Measurements from ENCODE around the gene SPTBN1. TPM values are rescaled to one million over a fixed set of nuclear protein-coding genes. Genes with fewer than 3 reads are reported as not detected.

SPTBN1 gene
- total and polyA plus RNA-seq, 2 experiments from 2014 or later: 58.1 to 204 TPM

DNA sequence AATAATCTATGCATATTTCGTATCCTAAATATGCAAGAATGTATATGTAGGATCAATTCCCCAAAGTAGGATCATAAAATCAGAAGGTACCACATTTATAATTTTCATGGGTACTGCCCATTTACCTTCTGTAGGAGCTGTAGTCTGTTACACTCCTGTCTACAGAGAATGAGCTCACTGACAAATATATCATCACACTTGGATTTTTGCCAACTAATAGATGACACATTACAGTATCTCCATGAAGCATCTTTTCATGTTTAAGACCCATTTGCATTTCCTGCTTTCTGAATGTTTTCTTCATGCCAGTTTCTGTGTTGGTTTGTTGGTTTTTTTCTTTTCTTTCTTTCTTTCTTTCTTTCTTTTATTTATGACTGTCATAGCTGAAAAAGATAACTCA, 196.4 kb downstream of the SPTBN1 start (continued):
- TF ChIP-seq POLR2AphosphoS5 (IDR thresholded peaks at IDR 0.05; ENCODE audit: low read depth): no peak
- TF ChIP-seq NANOG (IDR thresholded peaks at IDR 0.05; ENCODE audit: borderline replicate concordance): no peak
- TF ChIP-seq STAT1 (IDR thresholded peaks at IDR 0.05; ENCODE audit: unreplicated experiment): no peak

DNA sequence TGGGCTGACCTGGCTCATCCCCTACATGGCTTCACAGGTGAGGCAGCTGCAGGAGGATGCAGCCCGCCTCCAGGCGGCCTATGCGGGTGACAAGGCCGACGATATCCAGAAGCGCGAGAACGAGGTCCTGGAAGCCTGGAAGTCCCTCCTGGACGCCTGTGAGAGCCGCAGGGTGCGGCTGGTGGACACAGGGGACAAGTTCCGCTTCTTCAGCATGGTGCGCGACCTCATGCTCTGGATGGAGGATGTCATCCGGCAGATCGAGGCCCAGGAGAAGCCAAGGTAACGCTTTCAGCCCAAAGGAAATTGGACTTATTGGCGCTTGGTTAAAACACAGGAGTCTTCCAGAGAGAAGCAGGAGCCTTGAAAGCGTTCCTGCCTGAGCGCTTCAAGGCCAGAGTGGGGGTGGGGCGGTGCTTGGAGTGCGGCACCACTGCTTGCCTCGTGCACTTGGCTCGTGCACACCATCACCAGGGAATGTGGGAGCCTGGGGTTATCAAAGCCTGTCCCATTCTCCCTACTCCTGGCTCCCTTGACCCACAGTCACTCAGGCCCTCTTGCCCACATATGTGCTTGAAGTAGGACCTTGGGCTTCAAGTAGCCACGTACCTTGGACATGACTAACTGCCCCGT, 197.6 kb downstream of the SPTBN1 start:
- Mint-ChIP-seq H3K36me3 (ENCODE audit: low read depth) (peaks cover 90% of the 10 kb centered on the region), H3K27ac (no peak overlapping the region)
- TF ChIP-seq EZH2 (IDR thresholded peaks at IDR 0.05; ENCODE audit: low read depth, unreplicated experiment) (no peak), JUNB (IDR thresholded peaks at IDR 0.05; ENCODE audit: unreplicated experiment) (no peak), POLR2AphosphoS5 (IDR thresholded peaks at IDR 0.05; ENCODE audit: low read depth) (no peak), NANOG (IDR thresholded peaks at IDR 0.05; ENCODE audit: borderline replicate concordance) (no peak), CREB1 (CRISPR knock-in tag; IDR thresholded peaks at IDR 0.05; ENCODE audit: low read depth) (no peak), ZNF331 (CRISPR knock-in tag; IDR thresholded peaks at IDR 0.05; ENCODE audit: low read depth) (no peak), STAT1 (IDR thresholded peaks at IDR 0.05; ENCODE audit: unreplicated experiment) (no peak), EZH2phosphoT487 (IDR thresholded peaks at IDR 0.05; ENCODE audit: unreplicated experiment) (no peak), ETS1 (IDR thresholded peaks at IDR 0.05) (no peak), ZNF114 (CRISPR knock-in tag; IDR thresholded peaks at IDR 0.05) (no peak)
- TF ChIP-seq, protein P1, sequence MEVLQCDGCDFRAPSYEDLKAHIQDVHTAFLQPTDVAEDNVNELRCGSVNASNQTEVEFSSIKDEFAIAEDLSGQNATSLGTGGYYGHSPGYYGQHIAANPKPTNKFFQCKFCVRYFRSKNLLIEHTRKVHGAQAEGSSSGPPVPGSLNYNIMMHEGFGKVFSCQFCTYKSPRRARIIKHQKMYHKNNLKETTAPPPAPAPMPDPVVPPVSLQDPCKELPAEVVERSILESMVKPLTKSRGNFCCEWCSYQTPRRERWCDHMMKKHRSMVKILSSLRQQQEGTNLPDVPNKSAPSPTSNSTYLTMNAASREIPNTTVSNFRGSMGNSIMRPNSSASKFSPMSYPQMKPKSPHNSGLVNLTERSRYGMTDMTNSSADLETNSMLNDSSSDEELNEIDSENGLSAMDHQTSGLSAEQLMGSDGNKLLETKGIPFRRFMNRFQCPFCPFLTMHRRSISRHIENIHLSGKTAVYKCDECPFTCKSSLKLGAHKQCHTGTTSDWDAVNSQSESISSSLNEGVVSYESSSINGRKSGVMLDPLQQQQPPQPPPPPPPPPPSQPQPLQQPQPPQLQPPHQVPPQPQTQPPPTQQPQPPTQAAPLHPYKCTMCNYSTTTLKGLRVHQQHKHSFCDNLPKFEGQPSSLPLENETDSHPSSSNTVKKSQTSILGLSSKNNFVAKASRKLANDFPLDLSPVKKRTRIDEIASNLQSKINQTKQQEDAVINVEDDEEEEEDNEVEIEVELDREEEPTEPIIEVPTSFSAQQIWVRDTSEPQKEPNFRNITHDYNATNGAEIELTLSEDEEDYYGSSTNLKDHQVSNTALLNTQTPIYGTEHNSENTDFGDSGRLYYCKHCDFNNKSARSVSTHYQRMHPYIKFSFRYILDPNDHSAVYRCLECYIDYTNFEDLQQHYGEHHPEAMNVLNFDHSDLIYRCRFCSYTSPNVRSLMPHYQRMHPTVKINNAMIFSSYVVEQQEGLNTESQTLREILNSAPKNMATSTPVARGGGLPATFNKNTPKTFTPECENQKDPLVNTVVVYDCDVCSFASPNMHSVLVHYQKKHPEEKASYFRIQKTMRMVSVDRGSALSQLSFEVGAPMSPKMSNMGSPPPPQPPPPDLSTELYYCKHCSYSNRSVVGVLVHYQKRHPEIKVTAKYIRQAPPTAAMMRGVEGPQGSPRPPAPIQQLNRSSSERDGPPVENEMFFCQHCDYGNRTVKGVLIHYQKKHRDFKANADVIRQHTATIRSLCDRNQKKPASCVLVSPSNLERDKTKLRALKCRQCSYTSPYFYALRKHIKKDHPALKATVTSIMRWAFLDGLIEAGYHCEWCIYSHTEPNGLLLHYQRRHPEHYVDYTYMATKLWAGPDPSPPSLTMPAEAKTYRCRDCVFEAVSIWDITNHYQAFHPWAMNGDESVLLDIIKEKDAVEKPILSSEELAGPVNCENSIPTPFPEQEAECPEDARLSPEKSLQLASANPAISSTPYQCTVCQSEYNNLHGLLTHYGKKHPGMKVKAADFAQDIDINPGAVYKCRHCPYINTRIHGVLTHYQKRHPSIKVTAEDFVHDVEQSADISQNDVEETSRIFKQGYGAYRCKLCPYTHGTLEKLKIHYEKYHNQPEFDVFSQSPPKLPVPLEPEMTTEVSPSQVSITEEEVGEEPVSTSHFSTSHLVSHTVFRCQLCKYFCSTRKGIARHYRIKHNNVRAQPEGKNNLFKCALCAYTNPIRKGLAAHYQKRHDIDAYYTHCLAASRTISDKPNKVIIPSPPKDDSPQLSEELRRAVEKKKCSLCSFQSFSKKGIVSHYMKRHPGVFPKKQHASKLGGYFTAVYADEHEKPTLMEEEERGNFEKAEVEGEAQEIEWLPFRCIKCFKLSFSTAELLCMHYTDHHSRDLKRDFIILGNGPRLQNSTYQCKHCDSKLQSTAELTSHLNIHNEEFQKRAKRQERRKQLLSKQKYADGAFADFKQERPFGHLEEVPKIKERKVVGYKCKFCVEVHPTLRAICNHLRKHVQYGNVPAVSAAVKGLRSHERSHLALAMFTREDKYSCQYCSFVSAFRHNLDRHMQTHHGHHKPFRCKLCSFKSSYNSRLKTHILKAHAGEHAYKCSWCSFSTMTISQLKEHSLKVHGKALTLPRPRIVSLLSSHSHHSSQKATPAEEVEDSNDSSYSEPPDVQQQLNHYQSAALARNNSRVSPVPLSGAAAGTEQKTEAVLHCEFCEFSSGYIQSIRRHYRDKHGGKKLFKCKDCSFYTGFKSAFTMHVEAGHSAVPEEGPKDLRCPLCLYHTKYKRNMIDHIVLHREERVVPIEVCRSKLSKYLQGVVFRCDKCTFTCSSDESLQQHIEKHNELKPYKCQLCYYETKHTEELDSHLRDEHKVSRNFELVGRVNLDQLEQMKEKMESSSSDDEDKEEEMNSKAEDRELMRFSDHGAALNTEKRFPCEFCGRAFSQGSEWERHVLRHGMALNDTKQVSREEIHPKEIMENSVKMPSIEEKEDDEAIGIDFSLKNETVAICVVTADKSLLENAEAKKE (CRISPR knock-in tag; IDR thresholded peaks at IDR 0.05): no peak
- TF ChIP-seq, protein P2, sequence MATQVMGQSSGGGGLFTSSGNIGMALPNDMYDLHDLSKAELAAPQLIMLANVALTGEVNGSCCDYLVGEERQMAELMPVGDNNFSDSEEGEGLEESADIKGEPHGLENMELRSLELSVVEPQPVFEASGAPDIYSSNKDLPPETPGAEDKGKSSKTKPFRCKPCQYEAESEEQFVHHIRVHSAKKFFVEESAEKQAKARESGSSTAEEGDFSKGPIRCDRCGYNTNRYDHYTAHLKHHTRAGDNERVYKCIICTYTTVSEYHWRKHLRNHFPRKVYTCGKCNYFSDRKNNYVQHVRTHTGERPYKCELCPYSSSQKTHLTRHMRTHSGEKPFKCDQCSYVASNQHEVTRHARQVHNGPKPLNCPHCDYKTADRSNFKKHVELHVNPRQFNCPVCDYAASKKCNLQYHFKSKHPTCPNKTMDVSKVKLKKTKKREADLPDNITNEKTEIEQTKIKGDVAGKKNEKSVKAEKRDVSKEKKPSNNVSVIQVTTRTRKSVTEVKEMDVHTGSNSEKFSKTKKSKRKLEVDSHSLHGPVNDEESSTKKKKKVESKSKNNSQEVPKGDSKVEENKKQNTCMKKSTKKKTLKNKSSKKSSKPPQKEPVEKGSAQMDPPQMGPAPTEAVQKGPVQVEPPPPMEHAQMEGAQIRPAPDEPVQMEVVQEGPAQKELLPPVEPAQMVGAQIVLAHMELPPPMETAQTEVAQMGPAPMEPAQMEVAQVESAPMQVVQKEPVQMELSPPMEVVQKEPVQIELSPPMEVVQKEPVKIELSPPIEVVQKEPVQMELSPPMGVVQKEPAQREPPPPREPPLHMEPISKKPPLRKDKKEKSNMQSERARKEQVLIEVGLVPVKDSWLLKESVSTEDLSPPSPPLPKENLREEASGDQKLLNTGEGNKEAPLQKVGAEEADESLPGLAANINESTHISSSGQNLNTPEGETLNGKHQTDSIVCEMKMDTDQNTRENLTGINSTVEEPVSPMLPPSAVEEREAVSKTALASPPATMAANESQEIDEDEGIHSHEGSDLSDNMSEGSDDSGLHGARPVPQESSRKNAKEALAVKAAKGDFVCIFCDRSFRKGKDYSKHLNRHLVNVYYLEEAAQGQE (IDR thresholded peaks at IDR 0.05; ENCODE audit: unreplicated experiment): no peak

More for the DNA sequence above, 197.6 kb downstream of the SPTBN1 start:
- no peaks in the 10 kb centered on the region for H3K79me2 ChIP-seq (replicated peaks; ENCODE audit: insufficient read depth)
- peak; percentile 30; the same call in 2 of the 3 replicates for ATAC-seq
- peaks cover 29% of the 10 kb centered on the region for H4K20me1 ChIP-seq (replicated peaks; ENCODE audit: insufficient read depth)
- no peaks in the 10 kb centered on the region for H3K9me2 ChIP-seq (ENCODE audit: insufficient read depth)
- H2AFZ ChIP-seq: no peak overlapping the region
- H3K36me3 ChIP-seq (ENCODE audit: insufficient read depth): peaks cover 83% of the 10 kb centered on the region
- H3K4me3 ChIP-seq: no peak overlapping the region
- H3K27ac ChIP-seq (ENCODE audit: low read depth): no peak overlapping the region
- no peaks in the 10 kb centered on the region for H3K4me1 ChIP-seq (ENCODE audit: insufficient read depth)
- H3F3A ChIP-seq (replicated peaks; ENCODE audit: low read depth): no peaks in the 10 kb centered on the region
- no peak overlapping the region for H3K4me3 Mint-ChIP-seq
- peaks cover 7% of the 10 kb centered on the region for H3K27me3 Mint-ChIP-seq (ENCODE audit: insufficient read depth, low read depth, poor library complexity)
- DNase-seq (ENCODE audit: low spot score): peak; percentile 27
- no peak overlapping the region for H3K4me2 ChIP-seq
- H3K4me1 Mint-ChIP-seq: peaks cover 6% of the 10 kb centered on the region; the same call in 2 of the 3 replicates
- no peaks in the 10 kb centered on the region for H3K27me3 ChIP-seq (ENCODE audit: insufficient read depth)
- no peaks in the 10 kb centered on the region for H3K9me3 Mint-ChIP-seq

Measured in GM23338 (cell line).